ENCODE measurements around the gene NFKBIE. TPM values are rescaled to one million over a fixed set of nuclear protein-coding genes. Genes with fewer than 3 reads are reported as not detected.

Gene NFKBIE
- total and polyA plus RNA-seq, 2 donors (not counting 1 experiment from before 2014, with no cell fraction given): 46.5 to 90.0 TPM

GRCh38 chr6:44275749-44276648, 10.6 kb upstream of the NFKBIE start:
- ATAC-seq (ENCODE audit: low read depth) (peak; percentile 71), DNase-seq (peak; percentile 65)
- ChIA-PET CTCF (interaction anchor here (0.6 to 1.5 kb wide), 5 partner anchors 9 to 179 kb away, joined by 3 to 4 read pairs (median 4); no protein-coding TSS in a partner anchor), POLR2A (interaction anchor here (0.7 kb wide), 1 partner anchor 8 kb away, joined by 4 read pairs; no protein-coding TSS in a partner anchor)
- Histone ChIP-seq H3K27ac (ENCODE audit: low read length in 2 of 2) (no peak overlapping the region), H3K9me3 (ENCODE audit: control extremely low read depth in 1 of 3, control insufficient read depth in 2 of 3, insufficient read depth in 1 of 3, low read length in 2 of 3) (peaks cover 0 to 10% (median 0%) of the 10 kb centered on the region in 3 donors), H3K79me2 (ENCODE audit: control insufficient read depth, insufficient read depth, low read length) (no peaks in the 10 kb centered on the region), H3K4me2 (replicated peaks; ENCODE audit: low read depth, low read length, poor library complexity, severe bottlenecking) (peak overlapping the region; percentile 77), H3K9ac (ENCODE audit: low read length) (peak overlapping the region; percentile 48), H3K36me3 (replicated peaks in 1 of 2; ENCODE audit: control extremely low read depth in 1 of 2, control insufficient read depth in 1 of 2, extremely low read depth in 1 of 2, insufficient read depth in 2 of 2, low read length in 1 of 2) (no peaks in the 10 kb centered on the region), H3K4me1 (ENCODE audit: control insufficient read depth in 2 of 2, insufficient read depth in 2 of 2, low read length in 2 of 2) (peaks cover 10 to 15% of the 10 kb centered on the region in 2 donors), H3K27me3 (replicated peaks in 1 of 4; ENCODE audit: control extremely low read depth in 1 of 4, control insufficient read depth in 3 of 4, insufficient read depth in 4 of 4, low read length in 3 of 4) (peaks cover 0 to 77% (median 37%) of the 10 kb centered on the region in 4 experiments), H4K20me1 (ENCODE audit: control insufficient read depth, insufficient read depth, low read length, poor library complexity, severe bottlenecking) (no peaks in the 10 kb centered on the region), H2AFZ (ENCODE audit: insufficient read depth, low read depth, low read length, poor library complexity, severe bottlenecking) (peak overlapping the region; percentile 56), H3K4me3 (ENCODE audit: control extremely low read depth in 1 of 5, extremely low read depth in 1 of 5, insufficient read depth in 1 of 5, low read depth in 2 of 5, low read length in 4 of 5) (peak overlapping the region in 2 of 5 experiments; percentile 25 to 36)
- peaks cover 8% of the 10 kb centered on the region for H3K4me1 Mint-ChIP-seq
- H3K27me3 Mint-ChIP-seq: peaks cover 70% of the 10 kb centered on the region
- peak overlapping the region; percentile 50 for H3K4me3 Mint-ChIP-seq
- intact Hi-C loops (cut with micrococcal nuclease): no loop called here
- TF ChIP-seq CTCF (IDR thresholded peaks at IDR 0.05) (no peak), EZH2 (IDR thresholded peaks at IDR 0.05; ENCODE audit: borderline replicate concordance, insufficient read depth, low read depth, low read length, poor library complexity, severe bottlenecking) (no peak)
- WGBS (ENCODE audit: insufficient coverage): 20% methylated on average over 109 of the region's 109 CpGs
- H3K9me3 Mint-ChIP-seq (ENCODE audit: insufficient read depth): no peaks in the 10 kb centered on the region
- no peak overlapping the region for H3K27ac Mint-ChIP-seq
